KMS-11 (cell line): ENCODE data around the gene EDDM13.

Experiments
- H2AFZ ChIP-seq: fragments of 200-600 bp; sonication (generic); 2 replicates; pipeline ENCODE4 v1.6.1; 2016; ENCODE audit warnings: antibody characterized with exemption, mixed run types, low read depth
- H3K27ac ChIP-seq: fragments of 200-600 bp; sonication (generic); 2 replicates; pipeline ENCODE4 v1.6.1; 2016; ENCODE audit warnings: mild to moderate bottlenecking, mixed run types
- H3K27me3 ChIP-seq: fragments of 200-600 bp; sonication (generic); 2 replicates; pipeline ENCODE4 v1.6.1; 2017; ENCODE audit warnings: mild to moderate bottlenecking, low read depth, mixed run types, moderate library complexity; ENCODE audit not compliant: insufficient read depth
- H3K36me3 ChIP-seq: fragments of 200-600 bp; sonication (generic); 2 replicates; pipeline ENCODE4 v1.6.1; 2017; ENCODE audit warnings: mild to moderate bottlenecking, mixed run types; ENCODE audit not compliant: insufficient read depth
- H3K4me1 ChIP-seq: fragments of 200-600 bp; sonication (generic); 2 replicates; pipeline ENCODE4 v1.6.1; 2016; ENCODE audit warnings: mild to moderate bottlenecking, low read depth, mixed run types; ENCODE audit not compliant: poor library complexity, severe bottlenecking
- H3K4me2 ChIP-seq: fragments of 200-600 bp; sonication (generic); 2 replicates; pipeline ENCODE4 v1.7.0; 2016; ENCODE audit warnings: mild to moderate bottlenecking, mixed run types
- H3K4me3 ChIP-seq: fragments of 200-600 bp; sonication (generic); IDR thresholded peaks from 2 replicates; pipeline ENCODE4 v1.6.1; 2017; ENCODE audit warnings: low read depth, low read length, mixed read lengths; ENCODE audit not compliant: insufficient read depth
- H3K79me2 ChIP-seq: fragments of 200-600 bp; sonication (generic); 2 replicates; pipeline ENCODE4 v1.6.1; 2016; ENCODE audit warnings: low read depth, mixed run types; ENCODE audit not compliant: insufficient read depth
- H3K9ac ChIP-seq: fragments of 200-600 bp; sonication (generic); 2 replicates; pipeline ENCODE4 v1.6.1; 2016; ENCODE audit warnings: mild to moderate bottlenecking, mixed run types
- H4K20me1 ChIP-seq: fragments of 200-600 bp; sonication (generic); 2 replicates; pipeline ENCODE4 v1.6.1; 2016; ENCODE audit warnings: mild to moderate bottlenecking, mixed run types; ENCODE audit not compliant: insufficient read depth
- TF ChIP-seq, protein P1 (sequence below): fragments of 200-600 bp; sonication (generic); conservative IDR thresholded peaks from 2 replicates; pipeline ENCODE4 v1.6.1; 2017; ENCODE audit warnings: low read depth, mild to moderate bottlenecking, antibody characterized with exemption, low read length, moderate library complexity, mixed read lengths

The EDDM13 gene

DNA sequence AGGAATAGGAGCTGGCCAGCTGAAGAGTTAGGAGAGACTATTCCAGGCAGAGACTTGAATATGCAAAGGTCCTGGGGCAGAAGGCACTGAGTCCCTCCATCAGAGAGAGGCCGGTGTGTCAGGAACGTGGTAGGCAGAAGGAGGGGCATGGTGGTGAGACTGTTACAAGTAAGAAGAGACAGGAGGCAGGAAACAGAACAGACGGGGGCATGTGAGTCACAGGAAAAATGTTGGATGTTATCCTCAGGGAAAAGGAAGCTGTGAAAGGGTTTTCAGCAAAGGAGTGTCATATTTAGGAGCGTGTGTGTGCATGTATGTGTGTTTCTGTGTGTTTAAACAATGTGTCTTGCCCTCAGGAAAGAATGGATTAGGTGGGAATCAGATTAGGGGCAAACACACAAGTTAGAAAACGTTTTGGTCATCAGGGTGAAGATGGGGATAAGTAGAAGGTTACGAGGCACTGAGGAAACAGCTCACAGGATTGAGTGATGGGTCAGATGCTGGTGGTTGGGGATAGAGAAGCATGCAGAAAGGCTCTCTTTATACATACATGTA lies 1.1 kb downstream of the EDDM13 start:
- no peaks in the 10 kb centered on the region for H3K36me3 ChIP-seq
- no peaks in the 10 kb centered on the region for H4K20me1 ChIP-seq
- H3K4me2 ChIP-seq = no peak overlapping the region
- H2AFZ ChIP-seq = no peak overlapping the region
- TF ChIP-seq, protein P1, sequence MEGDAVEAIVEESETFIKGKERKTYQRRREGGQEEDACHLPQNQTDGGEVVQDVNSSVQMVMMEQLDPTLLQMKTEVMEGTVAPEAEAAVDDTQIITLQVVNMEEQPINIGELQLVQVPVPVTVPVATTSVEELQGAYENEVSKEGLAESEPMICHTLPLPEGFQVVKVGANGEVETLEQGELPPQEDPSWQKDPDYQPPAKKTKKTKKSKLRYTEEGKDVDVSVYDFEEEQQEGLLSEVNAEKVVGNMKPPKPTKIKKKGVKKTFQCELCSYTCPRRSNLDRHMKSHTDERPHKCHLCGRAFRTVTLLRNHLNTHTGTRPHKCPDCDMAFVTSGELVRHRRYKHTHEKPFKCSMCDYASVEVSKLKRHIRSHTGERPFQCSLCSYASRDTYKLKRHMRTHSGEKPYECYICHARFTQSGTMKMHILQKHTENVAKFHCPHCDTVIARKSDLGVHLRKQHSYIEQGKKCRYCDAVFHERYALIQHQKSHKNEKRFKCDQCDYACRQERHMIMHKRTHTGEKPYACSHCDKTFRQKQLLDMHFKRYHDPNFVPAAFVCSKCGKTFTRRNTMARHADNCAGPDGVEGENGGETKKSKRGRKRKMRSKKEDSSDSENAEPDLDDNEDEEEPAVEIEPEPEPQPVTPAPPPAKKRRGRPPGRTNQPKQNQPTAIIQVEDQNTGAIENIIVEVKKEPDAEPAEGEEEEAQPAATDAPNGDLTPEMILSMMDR = no peak
- no peak overlapping the region for H3K27ac ChIP-seq
- no peaks in the 10 kb centered on the region for H3K4me1 ChIP-seq
- no peaks in the 10 kb centered on the region for H3K79me2 ChIP-seq
- no peaks in the 10 kb centered on the region for H3K27me3 ChIP-seq
- no peak overlapping the region for H3K9ac ChIP-seq
- no peak overlapping the region for H3K4me3 ChIP-seq

DNA sequence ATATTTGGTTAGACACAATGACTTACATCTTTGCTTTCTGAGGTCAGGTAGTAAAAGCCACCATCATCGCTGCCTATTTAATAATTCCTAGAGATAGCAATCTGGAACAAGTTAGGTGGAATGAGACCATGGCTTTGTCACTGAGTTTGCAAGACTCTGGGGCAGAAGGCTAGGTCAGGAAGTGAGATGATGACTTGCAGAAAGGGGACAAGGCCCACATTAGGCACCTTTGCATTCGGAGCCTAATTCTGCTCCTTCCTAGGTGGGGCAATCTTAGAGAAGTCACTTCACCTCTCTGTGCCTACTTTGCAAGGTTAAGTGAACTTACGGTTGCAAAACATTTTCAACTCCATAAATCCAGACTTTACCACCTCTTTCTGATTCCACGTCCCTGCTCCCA lies 10.3 kb downstream of the EDDM13 start:
- Histone ChIP-seq H3K4me3 (no peak overlapping the region), H3K4me2 (no peak overlapping the region), H3K27ac (no peak overlapping the region), H3K27me3 (no peaks in the 10 kb centered on the region), H3K9ac (no peak overlapping the region), H2AFZ (no peak overlapping the region), H3K4me1 (no peaks in the 10 kb centered on the region), H3K36me3 (no peaks in the 10 kb centered on the region), H3K79me2 (no peaks in the 10 kb centered on the region), H4K20me1 (no peaks in the 10 kb centered on the region)
- TF ChIP-seq, protein P1 = no peak

DNA sequence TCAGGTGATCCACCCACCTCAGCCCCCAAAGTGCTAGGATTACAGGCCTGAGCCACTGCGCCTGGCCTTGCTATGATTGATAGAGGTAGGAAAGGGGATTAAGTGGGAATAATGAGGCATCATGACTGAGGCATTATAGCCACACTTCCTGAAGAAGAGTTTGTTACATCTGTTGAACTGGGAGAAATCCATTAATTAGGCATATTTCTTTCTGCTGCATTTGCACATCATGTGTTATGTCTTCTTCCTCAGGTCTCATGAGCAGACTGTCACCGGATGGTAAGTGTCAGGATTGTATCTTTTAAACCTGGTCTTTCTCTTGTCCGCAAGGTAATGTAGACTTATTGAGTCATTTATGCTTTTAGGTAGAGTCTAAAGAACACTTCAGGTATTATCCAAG lies 12.2 kb downstream of the EDDM13 start:
- no peaks in the 10 kb centered on the region for H3K36me3 ChIP-seq
- TF ChIP-seq, protein P1 = no peak
- H2AFZ ChIP-seq = no peak overlapping the region

DNA sequence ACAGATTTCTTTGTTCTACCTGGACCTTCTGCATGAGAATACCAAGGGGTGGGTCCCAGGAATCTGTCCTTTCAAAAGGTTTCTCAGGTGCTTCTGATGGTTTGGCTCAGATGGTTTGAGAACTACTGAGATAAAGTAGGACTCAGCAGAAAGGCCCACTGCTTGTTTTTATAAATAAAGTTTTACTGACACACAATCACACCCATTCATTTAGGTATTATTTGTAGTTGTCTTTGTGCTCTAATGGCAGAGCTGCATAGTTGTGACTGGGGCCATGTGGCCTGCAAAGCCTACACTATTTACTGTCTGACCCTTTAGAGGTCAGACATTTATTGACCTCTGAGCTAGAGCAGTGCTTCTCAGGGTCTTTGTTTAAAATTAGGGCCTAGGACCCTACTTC lies 17.6 kb downstream of the EDDM13 start:
- Histone ChIP-seq H3K4me3 (no peak overlapping the region), H4K20me1 (no peaks in the 10 kb centered on the region), H3K27ac (no peak overlapping the region), H3K79me2 (no peaks in the 10 kb centered on the region), H3K4me1 (no peaks in the 10 kb centered on the region), H2AFZ (no peak overlapping the region), H3K4me2 (no peak overlapping the region), H3K36me3 (no peaks in the 10 kb centered on the region), H3K27me3 (no peaks in the 10 kb centered on the region), H3K9ac (no peak overlapping the region)
- TF ChIP-seq, protein P1 = no peak

More for the DNA sequence above, 12.2 kb downstream of the EDDM13 start:
- Histone ChIP-seq H3K4me1 (no peaks in the 10 kb centered on the region), H3K9ac (no peak overlapping the region), H3K27me3 (no peaks in the 10 kb centered on the region), H3K27ac (no peak overlapping the region), H4K20me1 (no peaks in the 10 kb centered on the region), H3K4me2 (no peak overlapping the region), H3K79me2 (no peaks in the 10 kb centered on the region), H3K4me3 (no peak overlapping the region)
